ENCODE measurements around the gene BOLA2. TPM values are rescaled to one million over a fixed set of nuclear protein-coding genes. Genes with fewer than 3 reads are reported as not detected.
"Not testable (repeated sequence)": the region's sequence is repeated elsewhere in the genome, so short reads cannot be mapped to it uniquely, and the experiment has no call there.

BOLA2 gene
- total RNA-seq, 1 experiment from 2014 or later = 12.7 TPM

GRCh38 chr16:29465985-29466824, 12.1 kb upstream of the BOLA2 start:
- H3K4ac ChIP-seq (ENCODE audit: low read depth, low read length); H3K79me1 ChIP-seq (ENCODE audit: insufficient read depth, low read depth, low read length, poor library complexity, severe bottlenecking); H4K5ac ChIP-seq (ENCODE audit: insufficient read length, low read depth, low read length); H2BK15ac ChIP-seq (ENCODE audit: low read depth, low read length); H3K18ac ChIP-seq (ENCODE audit: insufficient read length, low read depth, low read length); H3K27me3 Mint-ChIP-seq (ENCODE audit: low read depth); H3K36me3 Mint-ChIP-seq (ENCODE audit: insufficient read depth in 1 of 3, low read depth in 3 of 3); H3K23ac ChIP-seq (ENCODE audit: insufficient read length, low read depth, low read length); H2BK5ac ChIP-seq (ENCODE audit: insufficient read length, low read length); H3K4me3 Mint-ChIP-seq; H2AFZ ChIP-seq (ENCODE audit: low read length); H3K23me2 ChIP-seq (ENCODE audit: insufficient read length, low read depth, low read length, poor library complexity, severe bottlenecking); H4K8ac ChIP-seq (replicated peaks; ENCODE audit: insufficient read length, low read depth, low read length); H2BK20ac ChIP-seq (ENCODE audit: low read depth, low read length, poor library complexity, severe bottlenecking); H3K79me2 ChIP-seq (ENCODE audit: insufficient read depth, low read length); H3K4me1 Mint-ChIP-seq; H3T11ph ChIP-seq (ENCODE audit: low read length); H2BK12ac ChIP-seq (ENCODE audit: insufficient read length, low read depth, low read length); H4K91ac ChIP-seq (ENCODE audit: insufficient read length, low read depth, low read length); H3K56ac ChIP-seq (ENCODE audit: insufficient read length, low read depth, low read length); H4K20me1 ChIP-seq (ENCODE audit: control insufficient read depth, insufficient read depth, insufficient read length); H3K14ac ChIP-seq (ENCODE audit: insufficient read depth, low read length); H3K27ac Mint-ChIP-seq; H3K9me3 ChIP-seq (ENCODE audit: control insufficient read depth, low read depth, low read length); H3K4me1 ChIP-seq (ENCODE audit: insufficient read depth, low read length); H3K27ac ChIP-seq (ENCODE audit: insufficient read length, low read depth, low read length); DNase-seq; H3K4me2 ChIP-seq (ENCODE audit: insufficient read depth, insufficient read length, low read length); H2AK5ac ChIP-seq (ENCODE audit: insufficient read length, low read length); H3K9ac ChIP-seq (ENCODE audit: extremely low read depth, insufficient read length, low read length); H2BK120ac ChIP-seq (ENCODE audit: low read depth, low read length, poor library complexity, severe bottlenecking); H3K9me3 Mint-ChIP-seq; H3K27me3 ChIP-seq (ENCODE audit: insufficient read depth, low read length): not testable (repeated sequence)
- WGBS (ENCODE audit: extremely low coverage, insufficient read length, low lambda C conversion rate) = no CpG with 5 or more reads among the region's 57 CpGs

- not testable (repeated sequence) for H3K18ac ChIP-seq (ENCODE audit: insufficient read length, low read depth, low read length); H3K9me3 ChIP-seq (ENCODE audit: control insufficient read depth, low read depth, low read length); H3K14ac ChIP-seq (ENCODE audit: insufficient read depth, low read length); H3K23me2 ChIP-seq (ENCODE audit: insufficient read length, low read depth, low read length, poor library complexity, severe bottlenecking); H3K4me2 ChIP-seq (ENCODE audit: insufficient read depth, insufficient read length, low read length); H3K4ac ChIP-seq (ENCODE audit: low read depth, low read length); H3T11ph ChIP-seq (ENCODE audit: low read length); H3K4me1 Mint-ChIP-seq; H2BK12ac ChIP-seq (ENCODE audit: insufficient read length, low read depth, low read length); H3K27ac ChIP-seq (ENCODE audit: insufficient read length, low read depth, low read length); H2BK15ac ChIP-seq (ENCODE audit: low read depth, low read length); H3K9me3 Mint-ChIP-seq; H3K56ac ChIP-seq (ENCODE audit: insufficient read length, low read depth, low read length); H2BK20ac ChIP-seq (ENCODE audit: low read depth, low read length, poor library complexity, severe bottlenecking); H3K27me3 Mint-ChIP-seq (ENCODE audit: low read depth); H3K79me1 ChIP-seq (ENCODE audit: insufficient read depth, low read depth, low read length, poor library complexity, severe bottlenecking); H2AFZ ChIP-seq (ENCODE audit: low read length); H3K79me2 ChIP-seq (ENCODE audit: insufficient read depth, low read length); H4K5ac ChIP-seq (ENCODE audit: insufficient read length, low read depth, low read length); H3K36me3 Mint-ChIP-seq (ENCODE audit: insufficient read depth in 1 of 3, low read depth in 3 of 3); H3K4me1 ChIP-seq (ENCODE audit: insufficient read depth, low read length); H3K23ac ChIP-seq (ENCODE audit: insufficient read length, low read depth, low read length); H3K9ac ChIP-seq (ENCODE audit: extremely low read depth, insufficient read length, low read length); H4K20me1 ChIP-seq (ENCODE audit: control insufficient read depth, insufficient read depth, insufficient read length); H3K4me3 Mint-ChIP-seq; H4K91ac ChIP-seq (ENCODE audit: insufficient read length, low read depth, low read length); H4K8ac ChIP-seq (replicated peaks; ENCODE audit: insufficient read length, low read depth, low read length); H3K27me3 ChIP-seq (ENCODE audit: insufficient read depth, low read length); H2BK5ac ChIP-seq (ENCODE audit: insufficient read length, low read length); DNase-seq; H2AK5ac ChIP-seq (ENCODE audit: insufficient read length, low read length); H3K27ac Mint-ChIP-seq; H2BK120ac ChIP-seq (ENCODE audit: low read depth, low read length, poor library complexity, severe bottlenecking)
- no CpG with 5 or more reads among the region's 9 CpGs for WGBS (ENCODE audit: extremely low coverage, insufficient read length, low lambda C conversion rate)
Observed at GRCh38 chr16:29460647-29461030, 6.5 kb upstream of the BOLA2 start.
